GM12892 (cell line): ENCODE data around the gene CDKN2B-AS1.

Source experiments
- POLR2A ChIP-seq: IDR thresholded peaks from 2 replicates; pipeline ENCODE4 v1.6.1; 2011; ENCODE audit warnings: low read depth, low read length, control low read depth
- POLR2AphosphoS5 ChIP-seq: IDR thresholded peaks from 2 replicates; pipeline ENCODE4 v1.6.1; 2011; ENCODE audit warnings: low read depth, low read length, control low read depth
- TAF1 ChIP-seq: IDR thresholded peaks from 2 replicates; pipeline ENCODE4 v1.6.1; 2011; ENCODE audit warnings: low read depth, mild to moderate bottlenecking, control low read depth, low read length, borderline replicate concordance

GRCh38 chr9:21972361-21972760, 22.2 kb upstream of the CDKN2B-AS1 start:
- TF ChIP-seq POLR2AphosphoS5 (no peak), POLR2A (no peak), TAF1 (no peak)
